Neural cell (in vitro differentiated cells): ENCODE data around the gene PSMG4.

Source experiments
- CTCF ChIP-seq: fragments of 450-650 bp; IDR thresholded peaks from 2 replicates; pipeline ENCODE4 v1.5.1; 2014; ENCODE audit warnings: antibody characterized with exemption, mild to moderate bottlenecking, moderate library complexity; ENCODE audit not compliant: poor library complexity, severe bottlenecking
- EZH2 ChIP-seq: fragments of 200-600, 300-800 bp; shearing (Covaris generic), sonication (generic); IDR thresholded peaks from 2 replicates; pipeline ENCODE4 v1.6.1; 2014; ENCODE audit warnings: antibody characterized with exemption, low read length, borderline replicate concordance, mild to moderate bottlenecking; ENCODE audit not compliant: insufficient read depth, poor library complexity, severe bottlenecking
- MXI1 ChIP-seq: fragments of 450-650 bp; conservative IDR thresholded peaks from 2 replicates; pipeline ENCODE4 v1.6.1; 2014; ENCODE audit warnings: antibody characterized with exemption, mild to moderate bottlenecking; ENCODE audit not compliant: poor library complexity, severe bottlenecking
- RAD21 ChIP-seq: fragments of 450-650 bp; conservative IDR thresholded peaks from 2 replicates; pipeline ENCODE4 v1.6.1; 2014; ENCODE audit warnings: antibody characterized with exemption, mild to moderate bottlenecking, moderate library complexity
- REST ChIP-seq: IDR thresholded peaks from 2 replicates; pipeline ENCODE4 v1.6.1; 2012; ENCODE audit warnings: borderline replicate concordance
- TAF1 ChIP-seq: IDR thresholded peaks from 2 replicates; pipeline ENCODE4 v1.6.1; 2012; ENCODE audit warnings: low read depth

- no peak for TF ChIP-seq EZH2
- TF ChIP-seq RAD21 = no peak
- TF ChIP-seq MXI1 = no peak
- TF ChIP-seq CTCF = no peak
- TF ChIP-seq TAF1 = no peak
- TF ChIP-seq REST = no peak
Observed at GRCh38 chr6:3287976-3288707, 29.4 kb downstream of the PSMG4 start.
